Mucosa of gallbladder (tissue), 1 donor: Measurements from ENCODE around the gene SCN1A. TPM values are rescaled to one million over a fixed set of nuclear protein-coding genes. Genes with fewer than 3 reads are reported as not detected.
"Not testable (repeated sequence)": the region's sequence is repeated elsewhere in the genome, so short reads cannot be mapped to it uniquely, and the experiment has no call there.

Experiments used
- DNase-seq: peaks from one replicate; pipeline ENCODE4 v3.0.0-alpha.2; 2020; ENCODE audit warnings: low spot score
- total RNA-seq: library from RNA; stranded (reverse); gene quantifications from one replicate; pipeline ENCODE4 v1.2.1, GENCODE V29; 2021
- donor health status: DM: no; HTN: no; CAD: no.

Gene SCN1A
- total RNA-seq, result not detected

GRCh38 chr2:166127217-166128155, at the start of gene SCN1A:
SCN1A (minus strand) TSS chr2:166128020; CDS start chr2:166073621, 54,399 bp downstream.
- DNase-seq, result no peak

DNA sequence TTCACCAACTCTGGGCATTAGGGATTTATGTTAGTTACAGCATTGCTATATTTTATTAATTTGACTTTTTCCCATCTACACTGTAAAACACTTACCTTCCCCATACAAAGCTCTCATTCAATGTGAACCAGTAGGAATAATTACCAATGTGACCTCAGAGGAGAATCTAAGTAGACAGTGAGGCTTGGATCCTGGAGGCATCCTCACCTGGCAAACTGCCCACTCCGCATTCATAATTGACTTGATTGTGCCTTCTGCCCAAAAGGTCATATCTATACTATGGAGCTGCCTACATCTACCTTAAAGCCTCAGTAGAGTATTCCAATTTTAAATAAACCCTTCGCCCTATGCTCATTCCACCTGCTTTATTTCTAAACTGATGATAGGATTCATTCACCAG, 45.4 kb upstream of the SCN1A start:
- no peak for DNase-seq

GRCh38 chr2:166171216-166171615, 43.4 kb upstream of the SCN1A start:
- DNase-seq, result no peak

DNA sequence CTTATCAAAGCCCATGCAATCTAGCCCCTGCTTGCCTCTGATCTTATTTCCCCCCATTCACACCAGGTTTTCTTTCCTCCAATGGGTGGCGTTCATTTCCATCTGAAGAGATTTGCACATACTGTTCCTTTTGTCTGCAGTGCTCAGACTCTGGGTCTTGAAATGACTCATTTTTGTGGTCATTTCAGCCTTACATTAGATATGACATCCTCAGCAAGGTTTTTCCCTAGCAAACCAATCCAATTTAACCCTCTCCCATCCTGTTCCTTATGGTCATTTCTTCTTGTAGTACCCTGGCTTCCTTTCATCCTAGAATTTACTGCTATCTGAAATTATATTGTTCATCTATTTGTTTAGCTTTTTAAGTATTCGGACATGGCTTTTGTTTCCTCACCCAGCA, 42.5 kb upstream of the SCN1A start:
- no peak for DNase-seq

- DNase-seq, result no peak
These were observed 39.6 kb upstream of the SCN1A start for GRCh38 chr2:166167449-166167848.

DNA sequence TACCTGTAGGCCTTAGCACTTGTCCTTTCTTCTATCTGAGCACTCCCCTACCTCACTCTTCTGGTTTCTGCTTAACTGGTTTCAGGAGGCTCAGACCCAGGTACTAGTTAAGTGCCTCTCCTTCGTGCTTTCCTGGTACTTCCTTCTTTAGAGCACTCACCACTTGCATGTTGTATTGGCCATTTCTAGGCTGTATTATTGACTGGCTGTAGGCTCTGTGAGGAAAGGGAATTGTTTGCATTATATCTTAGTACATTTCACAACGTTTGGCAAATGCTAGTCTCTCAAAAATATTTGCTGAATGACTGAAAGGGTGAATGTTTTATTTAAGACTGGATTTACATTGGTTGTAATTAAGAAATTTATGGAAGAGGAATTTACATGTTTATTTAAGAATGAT, 36.0 kb upstream of the SCN1A start:
- DNase-seq, result no peak

- DNase-seq, result no peak
These were observed 30.7 kb upstream of the SCN1A start for GRCh38 chr2:166158546-166158945.

DNA sequence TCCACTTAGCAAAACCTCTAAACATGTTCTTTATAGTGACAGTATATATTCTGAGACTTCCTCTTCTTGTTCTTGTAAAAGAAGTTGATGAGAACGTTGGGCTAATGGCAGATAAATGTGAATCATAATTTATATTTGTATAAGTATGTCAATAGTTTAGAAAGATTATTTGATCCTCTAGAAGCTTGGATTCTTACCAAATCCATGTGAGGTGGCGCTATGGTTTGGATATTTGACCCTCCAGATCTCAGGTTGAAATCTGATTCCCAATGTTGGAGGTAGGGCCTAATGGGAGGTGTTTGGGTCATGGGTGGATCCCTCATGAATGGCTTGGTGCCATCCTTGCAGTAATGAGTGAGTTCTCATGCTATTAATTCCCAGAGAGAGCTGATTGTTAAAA, 29.8 kb upstream of the SCN1A start:
- DNase-seq, result no peak

GRCh38 chr2:166156985-166157490, 29.2 kb upstream of the SCN1A start:
- DNase-seq, result no peak

DNA sequence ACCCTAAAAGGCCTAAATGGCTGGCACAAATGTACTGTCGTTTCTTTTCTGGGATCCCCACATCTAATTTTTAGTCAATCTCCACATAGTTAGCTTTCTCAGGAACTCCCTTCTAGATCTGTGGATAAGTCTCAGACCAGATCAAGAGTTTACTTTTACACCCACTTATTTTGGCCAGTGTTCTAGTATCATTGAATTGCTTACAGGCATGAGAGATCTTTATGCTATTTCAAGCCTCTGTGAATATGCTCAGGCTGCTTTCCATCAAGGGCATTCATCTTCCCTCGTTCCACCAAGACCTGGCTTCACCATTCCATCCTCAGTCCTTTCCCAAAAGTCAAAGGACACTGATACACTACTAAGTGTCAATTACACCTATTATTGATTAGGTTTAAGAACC, 27.8 kb upstream of the SCN1A start:
- DNase-seq, result no peak

GRCh38 chr2:166154685-166155338, 27.0 kb upstream of the SCN1A start:
- no peak for DNase-seq

GRCh38 chr2:166152064-166152463, 24.2 kb upstream of the SCN1A start:
- DNase-seq, result no peak

DNA sequence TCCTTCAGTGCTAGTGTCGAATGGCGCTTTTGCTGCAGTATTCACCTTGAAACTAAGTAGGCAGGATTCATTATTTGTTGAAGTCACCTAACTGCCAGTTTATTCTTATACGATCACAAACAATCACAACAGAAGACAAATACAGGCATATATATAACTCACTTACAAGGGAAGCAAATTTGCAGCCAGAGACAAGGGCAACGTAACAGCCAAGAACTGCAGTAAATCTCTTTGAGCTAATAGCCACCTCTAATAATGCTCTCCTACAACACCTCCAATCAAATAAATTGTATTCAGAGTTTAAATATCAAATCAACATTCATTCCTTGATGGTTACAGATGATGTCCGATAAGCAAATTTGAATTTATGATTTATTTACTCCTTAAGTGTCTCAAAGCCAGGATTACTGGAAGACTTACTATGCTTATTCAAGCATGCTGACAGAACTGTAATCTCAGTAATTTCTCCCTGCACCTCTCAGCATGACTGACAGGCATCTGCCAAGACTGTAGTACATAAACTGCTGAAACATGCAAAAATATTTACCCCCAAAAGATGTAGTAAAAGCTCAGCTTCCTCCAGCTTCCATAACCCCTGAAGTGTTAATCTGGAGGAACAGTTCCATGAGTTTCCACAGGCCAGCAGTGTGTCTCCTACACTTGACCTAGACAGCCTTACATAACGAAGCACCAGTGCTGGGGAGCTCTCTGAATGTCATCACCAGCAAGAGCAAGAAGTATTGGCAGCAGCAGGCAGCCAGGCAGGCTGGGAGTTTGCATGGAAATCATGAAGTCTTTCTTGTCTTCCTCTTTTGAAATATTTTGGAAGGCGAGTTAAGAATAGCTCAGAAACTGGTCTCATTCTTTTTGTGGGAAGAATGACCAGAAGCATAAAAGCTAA, 20.9 kb upstream of the SCN1A start:
- no peak for DNase-seq

GRCh38 chr2:166147883-166148282, 20.1 kb upstream of the SCN1A start:
- no peak for DNase-seq

- DNase-seq, result no peak
These were observed 16.3 kb upstream of the SCN1A start for GRCh38 chr2:166144071-166144470.

DNA sequence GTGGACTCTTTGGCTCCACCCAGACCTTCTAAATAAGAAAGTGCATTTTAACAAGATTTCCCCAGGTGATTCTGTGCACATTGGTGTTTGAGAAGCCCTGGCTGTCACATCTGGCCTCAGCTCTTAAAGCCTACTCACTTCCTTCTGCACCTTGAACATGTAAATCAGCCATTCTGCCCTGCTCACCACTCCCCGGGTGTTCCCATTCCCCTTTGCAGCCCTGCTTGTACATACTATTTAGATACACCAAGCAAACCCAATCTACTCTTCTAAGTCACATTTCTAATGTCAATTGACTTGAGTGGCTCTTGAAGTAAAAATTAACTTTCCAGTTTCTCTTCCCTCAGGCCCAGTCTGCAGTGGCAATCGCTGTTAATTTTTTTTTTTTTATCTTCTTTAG, 13.1 kb upstream of the SCN1A start:
- DNase-seq, result no peak

- DNase-seq, result no peak
These were observed 12.7 kb upstream of the SCN1A start for GRCh38 chr2:166140475-166140874.

GRCh38 chr2:166139479-166139878, 11.7 kb upstream of the SCN1A start:
- not testable (repeated sequence) for DNase-seq

- DNase-seq, result no peak
These were observed 10.8 kb upstream of the SCN1A start for GRCh38 chr2:166138667-166139066.

DNA sequence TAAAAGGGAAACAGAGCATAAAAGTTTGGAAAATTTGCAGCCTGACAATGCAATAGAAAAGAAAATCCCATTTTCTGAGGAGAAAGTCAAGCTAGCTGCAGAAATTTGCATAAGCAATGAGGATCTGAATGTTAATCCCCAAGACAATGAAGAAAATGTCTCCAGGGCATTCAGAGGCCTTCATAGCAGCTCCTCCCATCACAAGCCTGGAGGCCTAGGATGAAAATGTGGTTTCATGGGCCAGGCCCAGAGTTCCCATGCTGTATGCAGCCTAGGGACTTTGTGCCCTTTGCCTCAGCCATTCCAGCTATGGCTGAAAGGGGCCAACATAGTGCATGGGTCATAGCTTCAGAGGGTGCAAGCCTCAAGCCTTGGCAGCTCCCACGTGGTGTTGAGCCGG, 10.3 kb upstream of the SCN1A start:
- DNase-seq, result no peak

- DNase-seq, result no peak
These were observed 9.5 kb upstream of the SCN1A start for GRCh38 chr2:166137331-166137730.

GRCh38 chr2:166135849-166136258, 8.0 kb upstream of the SCN1A start:
- DNase-seq, result no peak
